GM13976 (cell line): ENCODE results near the gene XRN2.

ENCODE experiments used
- DNase-seq: peaks from one replicate; pipeline ENCODE4 v3.0.0; 2012; ENCODE audit warnings: low spot score
- in situ Hi-C: fragments of 300-500 bp; cut with MboI; formaldehyde crosslinking; loops from one replicate; pipeline ENCODE4 v1.12.0; 2022; ENCODE audit warnings: low sequenced_read_pairs, mixed read lengths, inconsistent platforms; ENCODE audit not compliant: unreplicated experiment
- TF ChIP-seq, protein P1 (sequence below): IDR thresholded peaks from 2 replicates; pipeline ENCODE4 v1.5.1; 2012; ENCODE audit warnings: borderline replicate concordance, mild to moderate bottlenecking; ENCODE audit not compliant: insufficient read depth; ENCODE audit errors: extremely low read depth, missing control alignments, control extremely low read depth

XRN2 gene

DNA sequence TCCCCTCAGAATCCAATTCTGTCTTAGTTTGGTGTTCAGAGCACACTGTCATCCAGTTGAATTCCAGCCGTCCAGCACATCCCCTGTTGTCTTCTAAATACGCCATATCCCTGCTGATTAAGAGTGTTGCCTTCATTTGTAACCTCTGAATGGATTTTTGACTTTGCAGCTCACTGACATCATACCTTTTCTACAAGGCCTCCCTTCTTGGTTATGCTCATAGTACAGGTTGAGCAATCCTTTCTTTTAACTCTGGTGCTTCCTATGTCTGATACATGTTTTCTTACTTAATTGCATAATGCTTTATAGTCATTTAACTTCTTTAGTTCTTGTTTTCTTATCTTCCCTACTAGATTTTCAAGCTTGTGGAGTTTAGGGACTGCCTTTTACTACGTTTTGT is 36.4 kb downstream of the XRN2 start:
- no peak for DNase-seq
- TF ChIP-seq, protein P1, sequence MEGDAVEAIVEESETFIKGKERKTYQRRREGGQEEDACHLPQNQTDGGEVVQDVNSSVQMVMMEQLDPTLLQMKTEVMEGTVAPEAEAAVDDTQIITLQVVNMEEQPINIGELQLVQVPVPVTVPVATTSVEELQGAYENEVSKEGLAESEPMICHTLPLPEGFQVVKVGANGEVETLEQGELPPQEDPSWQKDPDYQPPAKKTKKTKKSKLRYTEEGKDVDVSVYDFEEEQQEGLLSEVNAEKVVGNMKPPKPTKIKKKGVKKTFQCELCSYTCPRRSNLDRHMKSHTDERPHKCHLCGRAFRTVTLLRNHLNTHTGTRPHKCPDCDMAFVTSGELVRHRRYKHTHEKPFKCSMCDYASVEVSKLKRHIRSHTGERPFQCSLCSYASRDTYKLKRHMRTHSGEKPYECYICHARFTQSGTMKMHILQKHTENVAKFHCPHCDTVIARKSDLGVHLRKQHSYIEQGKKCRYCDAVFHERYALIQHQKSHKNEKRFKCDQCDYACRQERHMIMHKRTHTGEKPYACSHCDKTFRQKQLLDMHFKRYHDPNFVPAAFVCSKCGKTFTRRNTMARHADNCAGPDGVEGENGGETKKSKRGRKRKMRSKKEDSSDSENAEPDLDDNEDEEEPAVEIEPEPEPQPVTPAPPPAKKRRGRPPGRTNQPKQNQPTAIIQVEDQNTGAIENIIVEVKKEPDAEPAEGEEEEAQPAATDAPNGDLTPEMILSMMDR = no peak
- in situ Hi-C loops = no loop called here

DNA sequence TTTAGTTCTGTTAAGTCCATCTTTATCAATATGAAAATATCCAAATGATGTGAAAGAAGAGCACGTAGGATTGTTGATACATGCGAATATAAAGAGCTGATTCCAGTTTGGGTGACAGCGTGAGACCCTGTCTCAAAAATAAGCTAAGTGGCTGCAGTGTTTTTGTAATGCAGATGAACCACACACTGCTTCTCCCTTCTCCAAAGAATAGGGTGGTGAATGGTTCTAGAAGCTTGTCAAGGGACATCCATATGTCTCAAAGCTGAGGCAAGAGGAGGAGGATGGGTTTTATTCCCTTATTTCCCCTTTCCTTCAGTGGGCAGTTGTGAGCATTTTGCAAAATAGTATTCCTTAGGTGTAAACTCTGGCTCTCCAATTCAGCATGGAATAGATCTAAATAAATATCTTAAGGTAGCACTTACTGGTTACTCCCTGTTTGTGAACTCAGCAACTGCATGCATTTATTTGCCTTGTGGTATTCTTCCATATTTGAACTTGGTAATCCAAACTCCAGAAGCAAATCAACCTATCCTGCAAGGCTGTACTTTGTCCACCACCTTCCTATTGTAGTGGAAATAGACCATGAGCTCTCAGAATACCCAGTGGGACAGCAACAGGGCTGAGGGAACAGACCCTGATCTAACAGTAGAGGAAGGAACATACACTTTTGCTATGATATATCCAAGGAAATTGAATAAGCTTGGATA is 38.0 kb downstream of the XRN2 start:
- TF ChIP-seq, protein P1 = no peak
- in situ Hi-C loops = no loop called here
- DNase-seq = no peak

DNA sequence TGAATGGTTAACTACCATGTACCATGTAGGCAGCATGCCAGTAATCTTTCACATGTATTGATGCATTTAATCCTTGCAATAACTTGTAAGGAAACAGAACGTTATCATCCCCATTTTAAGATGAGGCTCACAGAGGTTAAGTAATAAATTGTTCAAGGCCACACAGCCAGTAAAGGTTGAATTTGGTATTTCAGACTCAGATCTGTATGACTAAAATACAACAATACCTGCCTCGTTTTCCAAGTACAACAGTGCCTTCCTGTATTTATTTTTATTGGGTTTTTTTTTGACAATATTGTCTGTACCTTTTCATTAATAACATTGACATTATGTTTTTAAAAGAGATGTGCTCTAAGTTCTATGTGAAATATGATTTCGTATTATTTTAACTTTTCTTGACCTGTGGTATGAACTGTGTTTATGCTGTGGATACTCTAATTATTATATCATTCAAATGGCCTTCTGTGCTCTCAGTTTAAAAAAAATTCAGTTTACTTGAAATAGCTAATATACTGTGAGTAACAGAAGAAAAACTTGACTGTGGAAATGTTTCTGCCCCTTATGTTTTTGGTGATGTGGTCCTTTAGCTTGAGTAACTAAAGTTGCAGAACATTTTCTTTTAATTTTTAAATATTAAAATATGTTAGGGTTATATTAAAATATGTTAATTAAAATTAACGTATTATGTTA is 39.7 kb downstream of the XRN2 start:
- in situ Hi-C loops = no loop called here
- no peak for DNase-seq
- TF ChIP-seq, protein P1 = no peak

DNA sequence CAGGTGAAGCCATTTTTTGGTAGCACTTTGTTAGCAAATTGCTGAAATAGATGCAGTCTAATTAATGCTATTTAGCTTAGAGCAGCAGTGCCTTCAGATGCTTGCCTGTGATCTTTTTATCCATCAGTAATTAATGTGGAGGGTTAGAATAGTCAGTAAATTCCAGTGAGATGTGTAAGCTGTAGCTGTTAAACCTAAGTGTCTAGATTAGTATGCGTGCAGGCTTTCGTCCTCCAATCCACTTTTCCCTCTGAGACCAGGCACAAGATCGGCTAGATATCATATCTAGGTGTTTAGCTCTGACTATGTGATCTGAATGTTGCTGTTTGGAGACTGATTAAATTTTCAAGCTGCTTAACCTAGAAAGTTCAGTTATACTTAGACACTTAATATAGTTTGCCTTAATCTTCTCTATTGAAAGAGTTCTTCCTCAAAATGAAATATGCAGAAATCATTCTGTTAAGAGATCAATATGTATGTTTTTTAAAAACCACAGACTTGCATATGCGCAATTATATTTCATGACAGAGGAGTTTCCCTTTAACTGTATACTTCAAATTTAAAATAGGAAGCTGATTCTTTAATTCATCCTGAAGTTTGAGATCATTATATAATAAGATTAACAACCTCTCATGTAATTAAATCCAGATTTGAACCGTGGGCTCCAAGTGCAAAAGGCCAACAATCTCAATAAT is 41.2 kb downstream of the XRN2 start:
- no peak for DNase-seq
- TF ChIP-seq, protein P1 = no peak
- in situ Hi-C loops = no loop called here

DNA sequence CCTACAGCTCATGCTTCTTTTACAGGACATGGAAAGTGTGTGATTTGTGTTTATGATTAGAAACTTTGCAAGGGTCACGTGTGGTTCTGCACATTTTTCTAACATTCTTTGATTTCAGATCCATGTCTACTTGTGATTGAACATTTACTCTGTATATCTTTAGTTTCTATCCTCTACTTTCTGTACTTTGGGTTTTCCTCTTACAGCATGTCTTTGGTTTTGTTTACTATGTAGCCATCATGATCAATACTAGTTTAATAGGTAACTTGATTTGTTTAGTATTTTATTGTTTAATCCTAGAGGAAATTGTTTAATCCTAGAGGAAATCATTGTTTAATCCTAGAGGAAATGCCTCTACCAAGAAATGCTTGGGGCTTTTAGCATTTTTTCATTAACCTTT is 41.8 kb downstream of the XRN2 start:
- in situ Hi-C loops = no loop called here

DNA sequence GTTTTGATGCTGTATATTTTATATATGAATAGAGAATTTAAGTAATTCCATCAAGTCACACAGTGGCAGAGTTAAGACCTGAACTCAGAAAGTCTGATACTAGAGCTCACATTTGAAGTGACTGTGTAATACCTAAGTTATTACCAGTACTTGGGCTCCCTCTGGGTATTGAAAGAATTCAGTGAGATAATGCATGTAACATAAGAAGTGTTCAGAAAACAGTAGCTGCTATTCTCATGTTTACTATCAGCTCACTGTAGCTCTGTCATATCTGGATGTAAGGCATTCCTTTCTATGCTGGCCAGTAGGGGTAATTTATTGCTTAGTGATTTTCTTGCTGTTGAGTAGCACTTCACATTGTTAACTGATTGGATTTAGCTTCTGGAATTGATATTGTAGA is 49.6 kb downstream of the XRN2 start:
- TF ChIP-seq, protein P1 = no peak
- DNase-seq = no peak
- in situ Hi-C loops = no loop called here

More for the DNA sequence above, 41.8 kb downstream of the XRN2 start:
- DNase-seq = no peak
- TF ChIP-seq, protein P1 = no peak
